PC-3 (cell line): ENCODE measurements around the gene ISCU. TPM values are rescaled to one million over a fixed set of nuclear protein-coding genes. Genes with fewer than 3 reads are reported as not detected.

ENCODE experiments used
- ATAC-seq: fragments of 200-7000 bp; cut with Tn5 transposase; 2 replicates; pipeline ENCODE4 v1.9.1; 2020; ENCODE audit warnings: mild to moderate bottlenecking, moderate library complexity
- BruUV-seq: library from RNA; stranded (reverse); fragments of 400-500 nt; replicated peaks from 2 replicates; lab custom pipeline; 2021; lab: Mats Ljungman, UMichigan
- CTCF ChIA-PET: fragments of 300-600 bp; sonication (Branson Sonifier 250); formaldehyde crosslinking; loops from one replicate; lab custom pipeline; 2022; ENCODE audit warnings: antibody characterized with exemption; lab: Charles Lee
- POLR2A ChIA-PET: fragments of 300-600 bp; sonication (Branson Sonifier 250); formaldehyde crosslinking; loops from one replicate; lab custom pipeline; 2022; ENCODE audit warnings: antibody characterized with exemption; ENCODE audit not compliant: unreplicated experiment; lab: Charles Lee
- DNase-seq: peaks from one replicate; pipeline ENCODE4 v3.0.0-alpha.2; 2015
- H2AFZ ChIP-seq: fragments of 300-600 bp; sonication (generic); 2 replicates; pipeline ENCODE4 v1.6.0; 2016; ENCODE audit warnings: antibody characterized with exemption, low read length
- H3F3A ChIP-seq: fragments of 300-600 bp; sonication (generic); one replicate; pipeline ENCODE4 v1.6.0; 2017; ENCODE audit warnings: antibody characterized with exemption, low read length, control low read depth, mild to moderate bottlenecking; ENCODE audit not compliant: unreplicated experiment
- H3K27ac ChIP-seq: fragments of 300-600 bp; sonication (generic); 2 replicates; pipeline ENCODE4 v1.5.1; 2016; ENCODE audit warnings: mild to moderate bottlenecking, low read length
- H3K27me3 ChIP-seq: fragments of 300-600 bp; sonication (generic); 2 replicates; pipeline ENCODE4 v1.6.1; 2016; ENCODE audit warnings: low read length, mixed read lengths
- H3K36me3 ChIP-seq: fragments of 300-600 bp; sonication (generic); 2 replicates; pipeline ENCODE4 v1.6.1; 2016; ENCODE audit warnings: low read depth, mixed run types, low read length, mixed read lengths
- H3K4me1 ChIP-seq: fragments of 300-600 bp; sonication (generic); 2 replicates; pipeline ENCODE4 v1.5.1; 2016; ENCODE audit warnings: low read length; ENCODE audit not compliant: insufficient read depth
- H3K4me2 ChIP-seq: fragments of 300-600 bp; sonication (generic); 2 replicates; pipeline ENCODE4 v1.6.0; 2016; ENCODE audit warnings: low read length
- H3K4me3 ChIP-seq: fragments of 300-600 bp; sonication (generic); 2 replicates; pipeline ENCODE4 v1.5.1; 2016; ENCODE audit warnings: mild to moderate bottlenecking, low read length, mixed read lengths
- H3K79me2 ChIP-seq: fragments of 300-600 bp; sonication (generic); 2 replicates; pipeline ENCODE4 v1.6.1; 2017; ENCODE audit warnings: low read length, mixed read lengths
- H3K9ac ChIP-seq: fragments of 300-600 bp; sonication (generic); 2 replicates; pipeline ENCODE4 v1.6.0; 2016; ENCODE audit warnings: mild to moderate bottlenecking, low read length
- H3K9me2 ChIP-seq: fragments of 300-600 bp; sonication (generic); replicated peaks from 2 replicates; pipeline ENCODE4 v1.6.1; 2016; ENCODE audit warnings: mixed run types, low read length, mixed read lengths
- H3K9me3 ChIP-seq: fragments of 300-600 bp; sonication (generic); 2 replicates; pipeline ENCODE4 v1.6.1; 2016; ENCODE audit warnings: low read length, mixed read lengths
- H4K20me1 ChIP-seq: fragments of 300-600 bp; sonication (generic); 2 replicates; pipeline ENCODE4 v1.6.1; 2016; ENCODE audit warnings: low read length, mixed read lengths
- CTCF ChIP-seq: fragments of 300-600 bp; sonication (generic); conservative IDR thresholded peaks from 2 replicates; pipeline ENCODE4 v1.5.1; 2017; ENCODE audit warnings: antibody characterized with exemption, low read depth, mild to moderate bottlenecking, low read length
- EZH2 ChIP-seq: fragments of 300-600 bp; sonication (generic); IDR thresholded peaks from one replicate; pipeline ENCODE4 v1.6.1; 2017; ENCODE audit warnings: antibody characterized with exemption, mild to moderate bottlenecking, low read length; ENCODE audit not compliant: unreplicated experiment
- EZH2phosphoT487 ChIP-seq: fragments of 300-600 bp; sonication (generic); IDR thresholded peaks from 2 replicates; pipeline ENCODE4 v1.6.1; 2018; ENCODE audit warnings: mild to moderate bottlenecking, antibody characterized with exemption, low read length, borderline replicate concordance
- intact Hi-C: fragments of 100-400 bp; cut with micrococcal nuclease; formaldehyde crosslinking; loops from 2 replicates; pipeline ENCODE4 v1.9.0; 2023
- total RNA-seq: library from RNA; depleted of rRNA; stranded (reverse); fragments of >200 nt; gene quantifications from 2 replicates; pipeline ENCODE4 v1.2.3, GENCODE V29; 2014

Gene ISCU
- total RNA-seq, 1 experiment from 2014 or later, result 181 TPM

- ATAC-seq, result peak; percentile 57
- Histone ChIP-seq H3K36me3 (peaks cover 38% of the 10 kb centered on the region), H3K27ac (0 out of 2 replicates have a peak overlapping the region, but pooled peaks have one; percentile 3), H3K4me1 (peaks cover 35% of the 10 kb centered on the region), H3K79me2 (peaks cover 55% of the 10 kb centered on the region), H3K4me3 (peak overlapping the region; percentile 90), H3K9me2 (no peaks in the 10 kb centered on the region), H3F3A (peaks cover 5% of the 10 kb centered on the region), H3K27me3 (no peaks in the 10 kb centered on the region), H3K9me3 (no peaks in the 10 kb centered on the region), H4K20me1 (peaks cover 6% of the 10 kb centered on the region; the same call in 1 of the 2 replicates), H3K9ac (peak overlapping the region; percentile 82), H3K4me2 (peak overlapping the region; percentile 95), H2AFZ (peak overlapping the region; percentile 71)
- intact Hi-C loops, result loop anchor here (1.0 to 5.0 kb wide), 8 partner anchors 55 to 530 kb away; partner anchors contain the start of genes ALKBH2, SELPLG and SSH1
- ChIA-PET POLR2A (no interaction called here), CTCF (interaction anchor here (0.6 kb wide), 2 partner anchors 56 to 326 kb away, joined by 3 to 4 read pairs; no protein-coding TSS in a partner anchor)
- TSS peak; percentile 40 for BruUV-seq
- DNase-seq, result peak; percentile 95
- TF ChIP-seq EZH2, result no peak
- peak; percentile 96 for TF ChIP-seq CTCF
- no peak for TF ChIP-seq EZH2phosphoT487
Observed at GRCh38 chr12:108563136-108563803, 874 bp downstream of the ISCU start.

GRCh38 chr12:108563804-108564151 is 1.4 kb downstream of the ISCU start:
- intact Hi-C loops, result loop anchor here (1.0 to 5.0 kb wide), 8 partner anchors 55 to 529 kb away; partner anchors contain the start of genes ALKBH2, SELPLG and SSH1
- no peak; the same call in 1 of the 2 replicates for TF ChIP-seq CTCF
- TF ChIP-seq EZH2, result no peak
- TF ChIP-seq EZH2phosphoT487, result no peak
- Histone ChIP-seq H3K36me3 (peaks cover 43% of the 10 kb centered on the region), H3K4me1 (peaks cover 33% of the 10 kb centered on the region), H3K4me2 (peak overlapping the region; percentile 95), H4K20me1 (0 out of 2 replicates have a peak, but pooled peaks cover 4% of the 10 kb centered on the region), H3K79me2 (peaks cover 50% of the 10 kb centered on the region), H3F3A (peaks cover 5% of the 10 kb centered on the region), H3K9me3 (no peaks in the 10 kb centered on the region), H3K4me3 (peak overlapping the region; percentile 90), H3K27ac (no peak overlapping the region), H2AFZ (no peak overlapping the region), H3K9ac (no peak overlapping the region), H3K9me2 (no peaks in the 10 kb centered on the region), H3K27me3 (no peaks in the 10 kb centered on the region)
- ChIA-PET CTCF (interaction anchor here (0.6 kb wide), 2 partner anchors 55 to 325 kb away, joined by 3 to 4 read pairs; no protein-coding TSS in a partner anchor), POLR2A (no interaction called here)
- BruUV-seq, result no TSS peak
- DNase-seq (no peak), ATAC-seq (no peak)

- no peak for ATAC-seq
- DNase-seq, result no peak
- no peak overlapping the region for H3K4me3 ChIP-seq
- peaks cover 5% of the 10 kb centered on the region for H3F3A ChIP-seq
- H3K4me2 ChIP-seq, result no peak overlapping the region
- intact Hi-C loops, result loop anchor here (5.0 kb wide), 3 partner anchors 68 to 293 kb away; partner anchors contain the start of genes SELPLG and SSH1
- H3K9me2 ChIP-seq, result no peaks in the 10 kb centered on the region
- no peak overlapping the region for H2AFZ ChIP-seq
- H3K27ac ChIP-seq, result no peak overlapping the region
- no peak overlapping the region for H3K9ac ChIP-seq
- ChIA-PET CTCF (no interaction called here), POLR2A (no interaction called here)
- no peaks in the 10 kb centered on the region for H3K27me3 ChIP-seq
- BruUV-seq, result no TSS peak
- peaks cover 41% of the 10 kb centered on the region for H3K79me2 ChIP-seq
- no peak for TF ChIP-seq EZH2
- TF ChIP-seq EZH2phosphoT487, result no peak
- no peak for TF ChIP-seq CTCF
- peaks cover 46% of the 10 kb centered on the region for H3K36me3 ChIP-seq
- H4K20me1 ChIP-seq, result no peaks in the 10 kb centered on the region
- peaks cover 25% of the 10 kb centered on the region for H3K4me1 ChIP-seq
- no peaks in the 10 kb centered on the region for H3K9me3 ChIP-seq
Observed at GRCh38 chr12:108564724-108565123, 2.3 kb downstream of the ISCU start.
